ENCODE results near the gene NKX6-2.

The NKX6-2 gene

DNA sequence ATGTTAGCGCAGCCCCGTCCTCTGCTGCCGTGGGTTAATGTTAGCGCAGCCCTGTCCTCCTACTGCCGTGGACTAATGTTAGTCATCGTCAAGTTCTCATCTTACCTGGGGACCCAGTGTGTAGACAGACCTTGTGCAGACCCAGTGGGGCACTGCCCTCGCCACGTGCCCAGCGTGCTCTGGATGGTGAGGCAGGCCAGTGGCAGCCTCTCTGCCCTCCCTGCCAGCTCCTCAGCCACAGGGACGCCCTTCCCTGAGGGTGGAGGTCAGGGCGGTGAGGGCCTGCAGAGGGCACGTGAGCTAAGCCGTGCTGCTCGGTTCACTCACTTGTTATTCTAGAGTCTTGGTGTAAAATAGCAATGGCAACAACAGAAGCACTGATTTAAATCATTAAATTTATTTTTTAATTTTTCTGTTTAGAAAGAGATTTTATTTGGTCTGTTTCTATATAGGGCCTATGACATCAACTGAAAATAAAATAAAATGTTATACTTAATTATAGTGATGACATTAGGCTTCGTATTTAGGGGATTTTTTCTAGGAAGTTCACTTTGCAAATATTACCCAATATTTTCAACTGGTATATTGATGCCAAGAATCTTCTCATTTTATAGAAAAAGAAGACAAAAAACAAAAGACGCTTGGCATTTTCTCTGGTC, 48.4 kb downstream of the NKX6-2 start:
- DNase-seq (ENCODE audit: low read depth in 2 of 2), result no peak

DNA sequence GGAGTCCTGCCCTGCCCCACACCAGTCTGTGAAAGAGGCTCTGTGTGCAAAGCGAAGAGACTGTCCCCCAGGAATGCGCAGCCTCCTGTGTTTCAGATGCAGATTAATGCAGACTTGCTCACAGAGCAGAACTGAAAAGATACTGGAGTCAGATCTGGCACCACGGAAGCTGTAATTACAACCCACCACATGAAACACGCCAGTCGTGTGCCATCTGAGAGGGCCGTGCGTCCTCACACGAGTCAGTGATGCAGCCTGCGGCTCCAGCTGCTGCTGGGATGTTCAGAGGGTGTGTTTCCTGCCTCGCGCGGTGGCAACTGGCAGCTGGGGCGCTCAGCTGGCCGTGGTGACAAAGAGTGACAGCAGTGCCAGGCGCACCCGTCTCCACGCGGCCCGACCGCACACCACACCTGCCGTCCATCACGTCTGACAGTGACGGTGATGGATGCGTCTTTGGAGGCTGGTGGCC, 50.0 kb downstream of the NKX6-2 start:
- DNase-seq (ENCODE audit: low read depth in 2 of 2), result no peak

DNA sequence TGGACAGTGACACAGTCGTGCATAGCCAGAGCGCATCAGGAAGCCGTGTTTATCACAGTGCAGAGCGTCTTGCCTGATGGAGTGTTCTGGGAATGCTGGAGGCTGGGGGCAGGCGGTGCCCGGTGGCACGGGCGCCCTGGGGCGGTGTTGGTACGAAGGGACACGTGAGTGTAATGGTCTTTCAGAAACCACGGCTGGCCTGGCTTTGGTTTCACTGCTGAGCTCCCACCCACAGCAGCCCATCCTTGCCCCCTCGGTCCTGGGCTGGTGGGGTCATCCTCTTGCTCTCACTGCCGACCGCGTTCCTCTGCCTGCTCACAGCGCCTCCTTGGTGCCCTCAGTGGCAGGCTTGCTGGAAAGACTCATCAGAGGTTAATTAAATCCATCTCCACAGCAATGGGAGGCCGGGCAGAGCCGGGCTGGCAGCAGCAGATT, 50.6 kb downstream of the NKX6-2 start:
- DNase-seq (ENCODE audit: low read depth in 2 of 2), result no peak

DNA sequence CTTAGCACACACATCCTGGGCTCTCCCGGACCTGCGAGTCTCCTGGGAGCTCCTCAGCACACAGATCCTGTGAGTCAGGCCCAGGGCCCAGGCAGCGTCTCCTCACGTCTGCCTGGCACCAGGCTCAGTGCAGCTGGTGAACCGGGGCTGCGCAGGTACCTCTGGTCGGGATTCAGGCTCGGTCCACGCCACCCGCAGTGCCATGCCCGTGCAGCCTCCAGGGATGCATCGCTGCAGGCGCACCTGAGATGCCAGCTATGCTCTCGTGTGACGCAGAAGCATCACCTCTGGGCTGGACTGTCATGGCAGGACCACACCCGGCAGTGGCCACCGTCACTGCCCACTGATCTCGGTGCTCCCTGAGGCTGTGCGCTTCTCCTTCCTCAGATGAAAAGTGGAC, 52.0 kb downstream of the NKX6-2 start:
- DNase-seq (ENCODE audit: low read depth in 2 of 2), result no peak

Data from stimulated activated CD8-positive, alpha-beta memory T cell treated with anti-CD3 and anti-CD28 coated beads, Interleukin-7, amount 100 ng/mL, for 1 hour (primary cell).